ENCODE results near the gene EIF3D. TPM values are rescaled to one million over a fixed set of nuclear protein-coding genes. Genes with fewer than 3 reads are reported as not detected.

Gene EIF3D
- total and polyA plus RNA-seq, 2 of the 13 experiments (the other 11 are each of a cell fraction or from before 2014, with no cell fraction given) = 118 to 274 TPM

DNA sequence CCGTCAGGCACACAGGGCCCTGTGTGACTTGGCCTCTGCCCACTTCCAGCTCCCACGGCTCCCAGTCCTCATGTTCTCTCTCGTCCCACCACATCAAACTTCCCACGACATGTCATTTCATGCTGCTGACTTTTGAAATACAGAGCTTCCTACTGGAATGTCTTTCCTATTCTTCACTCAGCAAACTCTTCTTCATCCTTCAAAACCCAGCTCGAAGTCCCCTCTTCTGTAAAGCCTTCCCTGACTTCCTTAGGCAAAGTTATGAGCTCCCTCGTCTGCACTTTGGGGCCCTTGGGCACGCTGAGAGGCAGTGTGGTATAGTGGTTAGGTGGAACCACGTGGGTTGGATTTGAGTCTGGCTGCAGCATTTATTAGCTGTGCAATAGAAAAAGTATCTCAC lies 37.8 kb upstream of the EIF3D start:
- no peaks in the 10 kb centered on the region for H3K79me2 ChIP-seq (ENCODE audit: insufficient read depth, low read length)
- H2AFZ ChIP-seq (ENCODE audit: low read length) = no peak overlapping the region
- in situ Hi-C loops (cut with HindIII; ENCODE audit: extremely low pct_ligation_motif_present, low pct_unique_long_range_greater_than_20kb) (no loop called here), intact Hi-C loops (cut with micrococcal nuclease; ENCODE audit: unreplicated experiment) (no loop called here)
- no peak overlapping the region for H3K4me3 ChIP-seq (replicated peaks in 1 of 3; ENCODE audit: insufficient read depth in 1 of 3, low read depth in 2 of 3, low read length in 3 of 3)
- CTCF ChIA-PET (ENCODE audit: low intra/inter-chr PET ratio, low total read pairs) = no interaction called here
- peaks cover 11% of the 10 kb centered on the region for H3K4me1 ChIP-seq (ENCODE audit: insufficient read depth, low read length)
- 23% methylated on average over 8 of the region's 8 CpGs for WGBS (ENCODE audit: low lambda C conversion rate)
- H3K27me3 ChIP-seq (ENCODE audit: control insufficient read depth in 1 of 2, insufficient read depth in 2 of 2, low read length in 2 of 2) = peaks cover 6 to 42% of the 10 kb centered on the region in 2 experiments; a peak in 4 of 5 replicates
- no TSS peak for BruUV-seq (replicated peaks)
- POLR2A ChIA-PET = no interaction called here
- TF ChIP-seq ZNF274 (CRISPR knock-in tag; IDR thresholded peaks at IDR 0.05) = no peak
- TF ChIP-seq ZHX1 (CRISPR knock-in tag; IDR thresholded peaks at IDR 0.05; ENCODE audit: low read depth) = no peak
- TF ChIP-seq ZNF678 (CRISPR knock-in tag; IDR thresholded peaks at IDR 0.05) = no peak
- no peak for TF ChIP-seq DNMT3B (CRISPR knock-in tag; conservative IDR thresholded peaks at IDR 0.05)
- TF ChIP-seq AKAP8 (CRISPR knock-in tag; IDR thresholded peaks at IDR 0.05) = no peak
- TF ChIP-seq, protein P1, sequence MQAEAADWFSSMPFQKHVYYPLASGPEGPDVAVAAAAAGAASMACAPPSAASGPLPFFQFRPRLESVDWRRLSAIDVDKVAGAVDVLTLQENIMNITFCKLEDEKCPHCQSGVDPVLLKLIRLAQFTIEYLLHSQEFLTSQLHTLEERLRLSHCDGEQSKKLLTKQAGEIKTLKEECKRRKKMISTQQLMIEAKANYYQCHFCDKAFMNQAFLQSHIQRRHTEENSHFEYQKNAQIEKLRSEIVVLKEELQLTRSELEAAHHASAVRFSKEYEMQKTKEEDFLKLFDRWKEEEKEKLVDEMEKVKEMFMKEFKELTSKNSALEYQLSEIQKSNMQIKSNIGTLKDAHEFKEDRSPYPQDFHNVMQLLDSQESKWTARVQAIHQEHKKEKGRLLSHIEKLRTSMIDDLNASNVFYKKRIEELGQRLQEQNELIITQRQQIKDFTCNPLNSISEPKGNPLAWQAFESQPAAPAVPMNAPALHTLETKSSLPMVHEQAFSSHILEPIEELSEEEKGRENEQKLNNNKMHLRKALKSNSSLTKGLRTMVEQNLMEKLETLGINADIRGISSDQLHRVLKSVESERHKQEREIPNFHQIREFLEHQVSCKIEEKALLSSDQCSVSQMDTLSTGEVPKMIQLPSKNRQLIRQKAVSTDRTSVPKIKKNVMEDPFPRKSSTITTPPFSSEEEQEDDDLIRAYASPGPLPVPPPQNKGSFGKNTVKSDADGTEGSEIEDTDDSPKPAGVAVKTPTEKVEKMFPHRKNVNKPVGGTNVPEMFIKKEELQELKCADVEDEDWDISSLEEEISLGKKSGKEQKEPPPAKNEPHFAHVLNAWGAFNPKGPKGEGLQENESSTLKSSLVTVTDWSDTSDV (CRISPR knock-in tag; IDR thresholded peaks at IDR 0.05) = no peak
- no peaks in the 10 kb centered on the region for H3K9me3 ChIP-seq (ENCODE audit: low read length)
- H4K20me1 ChIP-seq (ENCODE audit: insufficient read depth, low read length) = no peaks in the 10 kb centered on the region
- H3K36me3 ChIP-seq (replicated peaks in 1 of 2; ENCODE audit: control insufficient read depth in 1 of 2, insufficient read depth in 2 of 2, low read length in 2 of 2) = no peaks in the 10 kb centered on the region
- ATAC-seq (no peak), DNase-seq (ENCODE audit: low spot score) (no peak), FAIRE-seq (no peak)
- H3K9ac ChIP-seq (ENCODE audit: insufficient read depth, low read depth, low read length) = no peak overlapping the region
- H3K27ac ChIP-seq (ENCODE audit: extremely low read length, insufficient read depth, low read length) = no peak overlapping the region
- no peak overlapping the region for H3K4me2 ChIP-seq (ENCODE audit: low read depth, low read length)
